OCI-LY1 (cell line): Measurements from ENCODE around the gene RECQL5.
A peak's percentile ranks its signal among the peaks of the same experiment; 100 is the strongest.
"Not testable (repeated sequence)": the region's sequence is repeated elsewhere in the genome, so short reads cannot be mapped to it uniquely, and the experiment has no call there.

Source experiments
- H2AFZ ChIP-seq: fragments of 200-600 bp; sonication (generic), shearing (Covaris generic); 2 replicates; pipeline ENCODE4 v1.6.0; 2014; ENCODE audit warnings: antibody characterized with exemption, mild to moderate bottlenecking, low read length
- H3F3A ChIP-seq: fragments of 200-600 bp; sonication (generic), shearing (Covaris generic); 2 replicates; pipeline ENCODE4 v1.6.0; 2014; ENCODE audit warnings: mild to moderate bottlenecking, antibody characterized with exemption, low read length, moderate library complexity; ENCODE audit not compliant: insufficient read depth
- H3K27ac ChIP-seq: fragments of 200-600 bp; sonication (generic); 2 replicates; pipeline ENCODE4 v1.5.1; 2014; ENCODE audit warnings: low read length, mixed run types, mild to moderate bottlenecking, low read depth; ENCODE audit not compliant: poor library complexity, severe bottlenecking
- H3K27me3 ChIP-seq: fragments of 200-600 bp; sonication (generic); 2 replicates; pipeline ENCODE4 v1.6.0; 2014; ENCODE audit warnings: antibody characterized with exemption, mild to moderate bottlenecking, low read length, moderate library complexity; ENCODE audit not compliant: insufficient read depth
- H3K36me3 ChIP-seq: fragments of 200-600 bp; sonication (generic); 2 replicates; pipeline ENCODE4 v1.6.1; 2014; ENCODE audit warnings: mild to moderate bottlenecking, antibody characterized with exemption, low read length, moderate library complexity, mixed read lengths; ENCODE audit not compliant: insufficient read depth
- H3K4me1 ChIP-seq: fragments of 200-600 bp; sonication (generic); 2 replicates; pipeline ENCODE4 v1.5.1; 2014; ENCODE audit warnings: mild to moderate bottlenecking, low read length, moderate library complexity; ENCODE audit not compliant: insufficient read depth, severe bottlenecking
- H3K4me2 ChIP-seq: fragments of 200-600 bp; sonication (generic), shearing (Covaris generic); 2 replicates; pipeline ENCODE4 v1.6.1; 2014; ENCODE audit warnings: low read length
- H3K4me3 ChIP-seq: fragments of 200-600 bp; sonication (generic); 2 replicates; pipeline ENCODE4 v1.5.1; 2014; ENCODE audit warnings: low read length, low read depth, mild to moderate bottlenecking, mixed read lengths; ENCODE audit not compliant: poor library complexity, severe bottlenecking
- H3K79me2 ChIP-seq: fragments of 200-600 bp; shearing (Covaris generic); 2 replicates; pipeline ENCODE4 v1.6.1; 2016; ENCODE audit warnings: mixed run types, low read length, mixed read lengths; ENCODE audit not compliant: insufficient read depth
- H3K9ac ChIP-seq: fragments of 200-600 bp; sonication (generic), shearing (Covaris generic); 2 replicates; pipeline ENCODE4 v1.6.1; 2014; ENCODE audit warnings: mild to moderate bottlenecking, low read length, mixed read lengths
- H3K9me2 ChIP-seq: fragments of 200-600 bp; sonication (generic), shearing (Covaris generic); 2 replicates; pipeline ENCODE4 v1.6.1; 2014; ENCODE audit warnings: low read depth, mild to moderate bottlenecking, low read length, mixed read lengths
- H3K9me3 ChIP-seq: fragments of 200-600 bp; shearing (Covaris generic); 2 replicates; pipeline ENCODE4 v1.6.1; 2014; ENCODE audit warnings: low read length, mixed read lengths
- H4K20me1 ChIP-seq: fragments of 200-600 bp; sonication (generic), shearing (Covaris generic); 2 replicates; pipeline ENCODE4 v1.6.0; 2016; ENCODE audit warnings: mild to moderate bottlenecking, low read length; ENCODE audit not compliant: insufficient read depth
- EZH2 ChIP-seq: fragments of 200-600 bp; sonication (generic), shearing (Covaris generic); IDR thresholded peaks from 2 replicates; pipeline ENCODE4 v1.8.0; 2017; ENCODE audit warnings: borderline replicate concordance, mixed run types, mild to moderate bottlenecking, antibody characterized with exemption, low read length, moderate library complexity, mixed read lengths
- TF ChIP-seq, protein P1 (sequence below): fragments of 200-600 bp; sonication (generic), shearing (Covaris generic); IDR thresholded peaks from 2 replicates; pipeline ENCODE4 v1.5.1; 2017; ENCODE audit warnings: mild to moderate bottlenecking, antibody characterized with exemption, low read length, moderate library complexity, mixed read lengths

The RECQL5 gene

GRCh38 chr17:75595920-75596313, 71.0 kb downstream of the RECQL5 start:
- peaks cover 20% of the 10 kb centered on the region for H3K27me3 ChIP-seq
- no peaks in the 10 kb centered on the region for H3F3A ChIP-seq
- H3K4me3 ChIP-seq, result no peak overlapping the region
- no peaks in the 10 kb centered on the region for H3K9me3 ChIP-seq
- no peaks in the 10 kb centered on the region for H3K9me2 ChIP-seq
- no peaks in the 10 kb centered on the region for H3K36me3 ChIP-seq
- H3K27ac ChIP-seq, result no peak overlapping the region
- H3K79me2 ChIP-seq, result no peaks in the 10 kb centered on the region
- H3K4me1 ChIP-seq, result no peaks in the 10 kb centered on the region
- H2AFZ ChIP-seq, result no peak overlapping the region
- TF ChIP-seq, protein P1, sequence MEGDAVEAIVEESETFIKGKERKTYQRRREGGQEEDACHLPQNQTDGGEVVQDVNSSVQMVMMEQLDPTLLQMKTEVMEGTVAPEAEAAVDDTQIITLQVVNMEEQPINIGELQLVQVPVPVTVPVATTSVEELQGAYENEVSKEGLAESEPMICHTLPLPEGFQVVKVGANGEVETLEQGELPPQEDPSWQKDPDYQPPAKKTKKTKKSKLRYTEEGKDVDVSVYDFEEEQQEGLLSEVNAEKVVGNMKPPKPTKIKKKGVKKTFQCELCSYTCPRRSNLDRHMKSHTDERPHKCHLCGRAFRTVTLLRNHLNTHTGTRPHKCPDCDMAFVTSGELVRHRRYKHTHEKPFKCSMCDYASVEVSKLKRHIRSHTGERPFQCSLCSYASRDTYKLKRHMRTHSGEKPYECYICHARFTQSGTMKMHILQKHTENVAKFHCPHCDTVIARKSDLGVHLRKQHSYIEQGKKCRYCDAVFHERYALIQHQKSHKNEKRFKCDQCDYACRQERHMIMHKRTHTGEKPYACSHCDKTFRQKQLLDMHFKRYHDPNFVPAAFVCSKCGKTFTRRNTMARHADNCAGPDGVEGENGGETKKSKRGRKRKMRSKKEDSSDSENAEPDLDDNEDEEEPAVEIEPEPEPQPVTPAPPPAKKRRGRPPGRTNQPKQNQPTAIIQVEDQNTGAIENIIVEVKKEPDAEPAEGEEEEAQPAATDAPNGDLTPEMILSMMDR, result no peak
- no peak for TF ChIP-seq EZH2
- H3K9ac ChIP-seq, result no peak overlapping the region
- H3K4me2 ChIP-seq, result no peak overlapping the region
- no peaks in the 10 kb centered on the region for H4K20me1 ChIP-seq

DNA sequence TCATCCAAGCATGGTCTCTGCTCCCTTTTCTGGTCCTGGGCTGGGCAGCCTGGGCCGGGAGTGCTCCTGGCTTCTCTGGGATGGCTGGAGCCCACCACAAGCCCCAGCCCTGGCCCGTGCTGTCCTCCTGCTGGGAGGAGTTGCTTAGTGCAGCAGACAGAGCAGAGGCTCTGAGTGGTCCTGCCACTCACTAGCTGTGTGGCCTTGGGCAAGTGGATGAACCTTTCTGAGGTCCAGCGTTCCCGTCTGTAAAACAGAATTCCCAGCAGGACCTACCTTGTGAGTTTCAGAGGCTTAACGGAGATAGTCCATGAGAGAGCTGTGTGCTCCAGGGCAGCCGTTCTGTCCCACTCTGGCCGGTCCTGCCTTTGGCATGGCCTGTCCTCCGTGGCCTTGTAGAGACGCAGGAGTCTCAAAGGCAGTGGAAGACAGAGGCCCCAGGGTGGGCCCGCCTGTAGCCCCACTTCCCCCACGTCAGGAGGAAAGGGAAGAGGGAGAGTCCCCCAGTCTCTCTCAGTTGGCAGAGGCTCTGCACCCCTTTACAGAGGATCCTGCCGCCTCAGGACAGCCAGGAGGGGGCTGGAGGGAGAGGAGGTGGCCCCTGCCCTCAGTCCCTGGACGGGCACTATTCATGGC, 71.6 kb downstream of the RECQL5 start:
- TF ChIP-seq EZH2, result no peak
- TF ChIP-seq, protein P1, result no peak
- Histone ChIP-seq H3K27ac (no peak overlapping the region), H4K20me1 (no peaks in the 10 kb centered on the region), H3F3A (no peaks in the 10 kb centered on the region), H3K4me3 (no peak overlapping the region), H3K4me2 (no peak overlapping the region), H3K9me2 (no peaks in the 10 kb centered on the region), H3K27me3 (peaks cover 23% of the 10 kb centered on the region), H3K9ac (no peak overlapping the region), H3K79me2 (no peaks in the 10 kb centered on the region), H3K36me3 (no peaks in the 10 kb centered on the region), H2AFZ (no peak overlapping the region), H3K4me1 (no peaks in the 10 kb centered on the region), H3K9me3 (no peaks in the 10 kb centered on the region)

- Histone ChIP-seq H3K27me3 (peaks cover 23% of the 10 kb centered on the region), H2AFZ (no peak overlapping the region), H3K27ac (no peak overlapping the region), H3K4me2 (no peak overlapping the region), H3K36me3 (no peaks in the 10 kb centered on the region), H3K79me2 (no peaks in the 10 kb centered on the region), H3K4me1 (peaks cover under 1% of the 10 kb centered on the region), H3K9ac (no peak overlapping the region), H3F3A (no peaks in the 10 kb centered on the region), H3K4me3 (no peak overlapping the region), H3K9me2 (no peaks in the 10 kb centered on the region), H3K9me3 (no peaks in the 10 kb centered on the region), H4K20me1 (no peaks in the 10 kb centered on the region)
- TF ChIP-seq, protein P1, result peak; percentile 12; the same call in 1 of the 2 replicates
- TF ChIP-seq EZH2, result no peak
These were observed 72.3 kb downstream of the RECQL5 start for GRCh38 chr17:75594499-75595283.

DNA sequence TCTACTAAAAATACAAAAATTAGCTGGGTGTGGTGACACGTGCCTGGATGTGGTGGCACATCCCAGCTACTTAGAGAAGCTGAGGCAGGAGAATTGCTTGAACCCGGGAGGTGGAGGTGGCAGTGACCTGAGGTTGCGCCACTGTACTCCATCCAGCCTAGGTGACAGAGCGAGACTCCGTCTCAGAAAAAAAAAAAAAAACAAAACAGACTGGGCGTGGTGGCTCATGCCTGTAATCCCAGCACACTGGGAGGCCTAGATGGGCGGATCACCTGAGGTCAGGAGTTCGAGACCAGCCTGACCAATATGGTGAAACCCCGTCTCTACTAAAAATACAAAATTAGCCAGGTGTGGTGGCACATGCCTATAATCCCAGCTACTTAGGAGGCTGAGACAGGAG, 73.5 kb downstream of the RECQL5 start:
- H3K27me3 ChIP-seq, result peaks cover 27% of the 10 kb centered on the region
- not testable (repeated sequence) for H3F3A ChIP-seq, H3K9ac ChIP-seq, H3K36me3 ChIP-seq, H3K4me3 ChIP-seq, H4K20me1 ChIP-seq, H3K4me1 ChIP-seq, H3K79me2 ChIP-seq, H3K9me3 ChIP-seq, H2AFZ ChIP-seq, H3K27ac ChIP-seq, H3K9me2 ChIP-seq, H3K4me2 ChIP-seq
